C1 segment of cervical spinal cord (tissue), 14 donors: Measurements from ENCODE around the gene HLA-A.
A peak's percentile ranks its signal among the peaks of the same experiment; 100 is the strongest.
"Not testable (repeated sequence)": the region's sequence is repeated elsewhere in the genome, so short reads cannot be mapped to it uniquely, and the experiment has no call there.

ENCODE experiments used
- DNase-seq, 14 donors: peaks; one replicate each; lab custom pipeline; 2025; lab: John Stamatoyannopoulos, UW

HLA-A gene

GRCh38 chr6:29961966-29962365, 19.6 kb downstream of the HLA-A start:
- DNase-seq, result peak in 1 of 14 donors; percentile 85

GRCh38 chr6:29963697-29964096, 21.4 kb downstream of the HLA-A start:
- not testable (repeated sequence) for DNase-seq

- peak in 1 of 14 donors; percentile 45 for DNase-seq
These were observed 22.2 kb downstream of the HLA-A start for GRCh38 chr6:29964518-29964886.

- DNase-seq, result peak in 11 of 14 donors; percentile 28 to 75 (median 46)
These were observed 22.7 kb downstream of the HLA-A start for GRCh38 chr6:29964887-29965562.

- DNase-seq, result peak in 1 of 14 donors; percentile 48
These were observed 23.2 kb downstream of the HLA-A start for GRCh38 chr6:29965563-29965872.

GRCh38 chr6:29965873-29966601, 23.7 kb downstream of the HLA-A start:
- DNase-seq, result peak in 12 of 14 donors; percentile 34 to 86 (median 71)

- DNase-seq, result no peak
These were observed 25.2 kb downstream of the HLA-A start for GRCh38 chr6:29967379-29968010.

- DNase-seq, result no peak
These were observed 25.8 kb downstream of the HLA-A start for GRCh38 chr6:29968130-29968529.

GRCh38 chr6:29968905-29969304, 26.6 kb downstream of the HLA-A start:
- no peak for DNase-seq

GRCh38 chr6:29970711-29971110, 28.4 kb downstream of the HLA-A start:
- no peak for DNase-seq

- DNase-seq, result peak in 3 of 14 donors; percentile 4 to 50 (median 19)
These were observed 32.7 kb downstream of the HLA-A start for GRCh38 chr6:29974901-29975560.

GRCh38 chr6:29975561-29975907, 33.2 kb downstream of the HLA-A start:
- DNase-seq, result peak in 1 of 14 donors; percentile 34

- DNase-seq, result peak in 1 of 14 donors; percentile 55
These were observed 33.9 kb downstream of the HLA-A start for GRCh38 chr6:29976253-29976587.

GRCh38 chr6:29976588-29977424, 34.5 kb downstream of the HLA-A start:
- peak in 11 of 14 donors; percentile 11 to 66 (median 41) for DNase-seq

GRCh38 chr6:29977425-29977727, 35.0 kb downstream of the HLA-A start:
- DNase-seq, result no peak

GRCh38 chr6:29980013-29980412, 37.7 kb downstream of the HLA-A start:
- not testable (repeated sequence) for DNase-seq

- DNase-seq, result no peak
These were observed 38.2 kb downstream of the HLA-A start for GRCh38 chr6:29980511-29980910.

- DNase-seq, result no peak
These were observed 39.0 kb downstream of the HLA-A start for GRCh38 chr6:29981211-29981812.

GRCh38 chr6:29982097-29982496, 39.8 kb downstream of the HLA-A start:
- no peak for DNase-seq

GRCh38 chr6:29984232-29984631, 41.9 kb downstream of the HLA-A start:
- DNase-seq, result no peak

GRCh38 chr6:29984992-29985391, 42.7 kb downstream of the HLA-A start:
- no peak for DNase-seq
